B cell (primary cell): Measurements from ENCODE around the gene ST6GAL2. TPM values are rescaled to one million over a fixed set of nuclear protein-coding genes. Genes with fewer than 3 reads are reported as not detected.

Source experiments
- ATAC-seq: fragments of 200-7000 bp; cut with Tn5 transposase; one replicate; pipeline ENCODE4 v1.10.0; 2021; ENCODE audit warnings: low read depth, mild to moderate bottlenecking, moderate number of reproducible peaks, moderate library complexity
- CTCF ChIA-PET: fragments of 350-600 bp; sonication (Branson Sonifier 250); formaldehyde crosslinking; loops from one replicate; lab custom pipeline; 2021; ENCODE audit warnings: antibody characterized with exemption, inconsistent platforms; lab: Charles Lee
- POLR2A ChIA-PET: fragments of 350-600 bp; sonication (Branson Sonifier 250); formaldehyde crosslinking; loops from one replicate; lab custom pipeline; 2021; ENCODE audit warnings: antibody characterized with exemption; lab: Charles Lee
- DNase-seq: peaks from one replicate; pipeline ENCODE4 v3.0.0; 2013
- H2AFZ ChIP-seq: 2 replicates; pipeline ENCODE4 v1.6.1; 2012; ENCODE audit warnings: mild to moderate bottlenecking, low read depth, low read length; ENCODE audit not compliant: insufficient read depth, poor library complexity, severe bottlenecking
- H3K27ac ChIP-seq, 2 donors: 1 replicate in 1 of 2; 2 replicates in 1 of 2; pipeline ENCODE4 v1.5.1; 2012 to 2013; ENCODE audit warnings: low read length in 2 of 2, mild to moderate bottlenecking in 2 of 2, moderate library complexity in 1 of 2
- H3K27me3 ChIP-seq, 4 experiments: fragments of 200-600 bp in 1 of 4; sonication (generic) in 1 of 4; replicated peaks in 1 of 4; 1 replicate in 2 of 4; 2 replicates in 2 of 4; pipeline versions ENCODE4 v1.6.1 to v1.7.0; 2013 to 2016; ENCODE audit warnings: low read length in 3 of 4, mild to moderate bottlenecking in 2 of 4, mixed read lengths in 1 of 4, moderate library complexity in 1 of 4; ENCODE audit not compliant: insufficient read depth in 4 of 4, control insufficient read depth in 3 of 4; ENCODE audit errors: control extremely low read depth in 1 of 4
- H3K36me3 ChIP-seq, 2 experiments: replicated peaks in 1 of 2; 1 replicate in 1 of 2; 2 replicates in 1 of 2; pipeline versions ENCODE4 v1.6.1 to v1.7.1; 2013; ENCODE audit warnings: low read length in 1 of 2; ENCODE audit not compliant: insufficient read depth in 2 of 2, control insufficient read depth in 1 of 2; ENCODE audit errors: control extremely low read depth in 1 of 2, extremely low read depth in 1 of 2
- H3K4me1 ChIP-seq, 2 donors: fragments of 200-600 bp in 1 of 2; sonication (generic) in 1 of 2; 1 replicate in 1 of 2; 2 replicates in 1 of 2; pipeline versions ENCODE4 v1.5.1 to v1.6.1; 2013 to 2017; ENCODE audit warnings: low read length in 2 of 2; ENCODE audit not compliant: control insufficient read depth in 2 of 2, insufficient read depth in 2 of 2
- H3K4me2 ChIP-seq: replicated peaks from 2 replicates; pipeline ENCODE3; 2012; ENCODE audit warnings: mild to moderate bottlenecking, low read depth, low read length; ENCODE audit not compliant: poor library complexity, severe bottlenecking
- H3K4me3 ChIP-seq, 5 experiments: fragments of 200-600 bp in 1 of 5; sonication (generic) in 1 of 5; 1 replicate in 3 of 5; 2 replicates in 2 of 5; pipeline versions ENCODE4 v1.5.1 to v1.7.0; 2011 to 2016; ENCODE audit warnings: low read length in 4 of 5, mild to moderate bottlenecking in 4 of 5, low read depth in 2 of 5, control low read depth in 1 of 5, moderate library complexity in 1 of 5; ENCODE audit not compliant: insufficient read depth in 1 of 5; ENCODE audit errors: control extremely low read depth in 1 of 5, extremely low read depth in 1 of 5
- H3K79me2 ChIP-seq: fragments of 200-600 bp; sonication (generic); one replicate; pipeline ENCODE4 v1.6.0; 2016; ENCODE audit warnings: low read length; ENCODE audit not compliant: control insufficient read depth, insufficient read depth
- H3K9ac ChIP-seq: fragments of 200-600 bp; sonication (generic); 2 replicates; pipeline ENCODE4 v1.6.1; 2017; ENCODE audit warnings: mild to moderate bottlenecking, low read length, moderate library complexity
- H3K9me3 ChIP-seq, 3 donors: one replicate each; pipeline versions ENCODE4 v1.6.1 to v1.7.1; 2013; ENCODE audit warnings: low read length in 2 of 3; ENCODE audit not compliant: control insufficient read depth in 2 of 3, insufficient read depth in 1 of 3; ENCODE audit errors: control extremely low read depth in 1 of 3
- H4K20me1 ChIP-seq: 2 replicates; pipeline ENCODE4 v1.6.0; 2012; ENCODE audit warnings: mild to moderate bottlenecking, low read length; ENCODE audit not compliant: insufficient read depth, control insufficient read depth, poor library complexity, severe bottlenecking
- H3K27ac Mint-ChIP-seq: one replicate; pipeline ENCODE4 v1.8.0; 2021; ENCODE audit warnings: mixed read lengths
- H3K27me3 Mint-ChIP-seq: one replicate; pipeline ENCODE4 v1.8.0; 2021; ENCODE audit warnings: mixed read lengths
- H3K4me1 Mint-ChIP-seq: one replicate; pipeline ENCODE4 v1.8.0; 2021; ENCODE audit warnings: mixed read lengths
- H3K4me3 Mint-ChIP-seq: one replicate; pipeline ENCODE4 v1.8.0; 2021; ENCODE audit warnings: mixed read lengths
- H3K9me3 Mint-ChIP-seq: one replicate; pipeline ENCODE4 v1.8.0; 2022; ENCODE audit warnings: mixed read lengths; ENCODE audit not compliant: insufficient read depth
- CTCF ChIP-seq: fragments of 200-600 bp; IDR thresholded peaks from one replicate; pipeline ENCODE4 v1.8.0; 2022; ENCODE audit warnings: antibody characterized with exemption, mild to moderate bottlenecking
- EZH2 ChIP-seq: IDR thresholded peaks from 2 replicates; pipeline ENCODE4 v1.6.1; 2012; ENCODE audit warnings: borderline replicate concordance, low read depth, mild to moderate bottlenecking, moderate library complexity, low read length; ENCODE audit not compliant: insufficient read depth, poor library complexity, severe bottlenecking
- whole genome bisulfite sequencing: methylation state at CpG from one replicate; pipeline ENCODE4 v1.1.5; 2013; ENCODE audit warnings: missing lambda C conversion rate; ENCODE audit not compliant: insufficient coverage; 5-methylcytosine and 5-hydroxymethylcytosine counted together
- intact Hi-C: fragments of 100-400 bp; cut with micrococcal nuclease; formaldehyde crosslinking; loops from one replicate; pipeline ENCODE4 v1.10.0; 2022
- polyA plus RNA-seq: library from polyadenylated mRNA; depleted of rRNA; stranded (reverse); fragments of >200 nt; gene quantifications from 2 replicates; pipeline ENCODE4 v1.2.3, GENCODE V29; 2012
- total RNA-seq, 2 donors: library from RNA; stranded (reverse); fragments of 120-200 nt in 1 of 2; gene quantifications; 1 replicate in 1 of 2; 2 replicates in 1 of 2; pipeline versions ENCODE4 v1.2.3 to v1.2.4, GENCODE V29; 2013 to 2022

Gene ST6GAL2
- total and polyA plus RNA-seq, 2 donors (not counting 1 experiment from before 2014, with no cell fraction given) = not detected

- no peaks in the 10 kb centered on the region for H3K4me1 Mint-ChIP-seq
- H3K27ac ChIP-seq = no peak overlapping the region
- no peaks in the 10 kb centered on the region for H3K27me3 Mint-ChIP-seq
- no peak for DNase-seq
- no peak overlapping the region for H3K4me3 ChIP-seq
- no peak overlapping the region for H3K27ac Mint-ChIP-seq
- no peak overlapping the region for H2AFZ ChIP-seq
- no peaks in the 10 kb centered on the region for H4K20me1 ChIP-seq
- H3K9me3 ChIP-seq = peaks cover 0 to 3% (median 0%) of the 10 kb centered on the region in 3 donors
- H3K36me3 ChIP-seq = no peaks in the 10 kb centered on the region
- ATAC-seq = no peak
- H3K79me2 ChIP-seq = no peaks in the 10 kb centered on the region
- no peaks in the 10 kb centered on the region for H3K4me1 ChIP-seq
- ChIA-PET POLR2A (no interaction called here), CTCF (no interaction called here)
- H3K4me3 Mint-ChIP-seq = no peak overlapping the region
- 88% methylated on average over 3 of the region's 3 CpGs for WGBS
- intact Hi-C loops = no loop called here
- TF ChIP-seq EZH2 (no peak), CTCF (no peak)
- H3K27me3 ChIP-seq = no peaks in the 10 kb centered on the region
- peaks cover 1% of the 10 kb centered on the region for H3K9me3 Mint-ChIP-seq
- H3K4me2 ChIP-seq = no peak overlapping the region
- no peak overlapping the region for H3K9ac ChIP-seq
Measured at GRCh38 chr2:106827158-106827557, 58.8 kb downstream of the ST6GAL2 start.

- DNase-seq = no peak
- Histone ChIP-seq H3K79me2 (no peaks in the 10 kb centered on the region), H3K27ac (no peak overlapping the region), H3K27me3 (no peaks in the 10 kb centered on the region), H3K9me3 (peaks cover 0 to 3% (median 0%) of the 10 kb centered on the region in 3 donors), H3K9ac (no peak overlapping the region), H3K4me2 (no peak overlapping the region), H3K36me3 (no peaks in the 10 kb centered on the region), H2AFZ (no peak overlapping the region), H4K20me1 (no peaks in the 10 kb centered on the region), H3K4me3 (no peak overlapping the region), H3K4me1 (no peaks in the 10 kb centered on the region)
- H3K4me3 Mint-ChIP-seq = no peak overlapping the region
- no peak for ATAC-seq
- ChIA-PET POLR2A (no interaction called here), CTCF (no interaction called here)
- H3K27ac Mint-ChIP-seq = no peak overlapping the region
- H3K4me1 Mint-ChIP-seq = no peaks in the 10 kb centered on the region
- H3K27me3 Mint-ChIP-seq = no peaks in the 10 kb centered on the region
- intact Hi-C loops = no loop called here
- H3K9me3 Mint-ChIP-seq = peaks cover 1% of the 10 kb centered on the region
- TF ChIP-seq CTCF (no peak), EZH2 (no peak)
- WGBS = 83% methylated on average over 1 of the region's 1 CpG
Measured at GRCh38 chr2:106825161-106825560, 60.8 kb downstream of the ST6GAL2 start.
